ENCODE data around the gene ZEB2.

GRCh38 chr2:144509001-144509878 is 10.7 kb downstream of the ZEB2 start:
- TF ChIP-seq CTCF (conservative IDR thresholded peaks at IDR 0.05; ENCODE audit: low read length), result no peak
- TF ChIP-seq EZH2phosphoT487 (IDR thresholded peaks at IDR 0.05; ENCODE audit: borderline replicate concordance, low read depth, low read length), result no peak

Data from OCI-LY7 (cell line).